Measurements from ENCODE around the gene MUC20. TPM values are rescaled to one million over a fixed set of nuclear protein-coding genes. Genes with fewer than 3 reads are reported as not detected.

Gene MUC20
- total RNA-seq, 2 donors from 2014 or later, result 2.4 to 3.5 TPM

DNA sequence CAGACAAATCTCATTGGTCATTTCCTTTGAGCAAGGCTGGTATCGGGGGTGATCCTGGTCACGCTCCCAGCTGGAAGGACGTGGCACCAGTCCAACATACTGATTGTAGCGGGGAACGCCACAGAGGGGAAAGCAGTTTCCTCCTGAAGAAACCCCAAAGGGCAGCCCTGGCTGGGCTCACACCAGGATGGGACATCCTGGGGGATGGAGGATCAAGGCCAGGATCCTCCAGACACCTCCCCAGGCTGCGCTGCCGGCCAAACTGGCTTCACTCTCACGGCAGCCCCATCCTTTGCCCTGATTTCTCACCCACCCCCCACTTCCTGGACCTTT lies 36.6 kb downstream of the MUC20 start:
- Mint-ChIP-seq H3K27ac (peak overlapping the region in 1 of 2 donors; percentile 69), H3K36me3 (no peaks in the 10 kb centered on the region), H3K9me3 (no peaks in the 10 kb centered on the region), H3K27me3 (peaks cover 8 to 31% of the 10 kb centered on the region in 2 donors), H3K4me1 (ENCODE audit: low read depth in 2 of 2) (peaks cover 23 to 46% of the 10 kb centered on the region in 2 donors), H3K4me3 (no peak overlapping the region)
- ATAC-seq (no peak), DNase-seq (ENCODE audit: low spot score) (no peak)

GRCh38 chr3:195757827-195758226 lies 37.0 kb downstream of the MUC20 start:
- DNase-seq (ENCODE audit: low spot score), result no peak
- H3K4me3 Mint-ChIP-seq, result no peak overlapping the region
- H3K27me3 Mint-ChIP-seq, result peaks cover 8 to 31% of the 10 kb centered on the region in 2 donors
- H3K36me3 Mint-ChIP-seq, result no peaks in the 10 kb centered on the region
- H3K27ac Mint-ChIP-seq, result no peak overlapping the region
- ATAC-seq, result no peak
- H3K9me3 Mint-ChIP-seq, result no peaks in the 10 kb centered on the region
- H3K4me1 Mint-ChIP-seq (ENCODE audit: low read depth in 2 of 2), result peaks cover 23 to 46% of the 10 kb centered on the region in 2 donors

- peaks cover 23 to 38% of the 10 kb centered on the region in 2 donors for H3K4me1 Mint-ChIP-seq (ENCODE audit: low read depth in 2 of 2)
- H3K27me3 Mint-ChIP-seq, result peaks cover 8 to 31% of the 10 kb centered on the region in 2 donors
- H3K27ac Mint-ChIP-seq, result peak overlapping the region in 1 of 2 donors; percentile 69
- no peak overlapping the region for H3K4me3 Mint-ChIP-seq
- DNase-seq (ENCODE audit: low spot score) (no peak), ATAC-seq (no peak)
- H3K9me3 Mint-ChIP-seq, result no peaks in the 10 kb centered on the region
- no peaks in the 10 kb centered on the region for H3K36me3 Mint-ChIP-seq
Measured at GRCh38 chr3:195758721-195759353, 38.1 kb downstream of the MUC20 start.

GRCh38 chr3:195760345-195761122 lies 39.8 kb downstream of the MUC20 start:
- Mint-ChIP-seq H3K4me3 (peak overlapping the region; percentile 9), H3K27ac (no peak overlapping the region), H3K9me3 (no peaks in the 10 kb centered on the region), H3K36me3 (no peaks in the 10 kb centered on the region), H3K4me1 (ENCODE audit: low read depth in 2 of 2) (peaks cover 16 to 27% of the 10 kb centered on the region in 2 donors), H3K27me3 (peaks cover 10 to 31% of the 10 kb centered on the region in 2 donors)
- ATAC-seq (no peak), DNase-seq (ENCODE audit: low spot score) (no peak)

DNA sequence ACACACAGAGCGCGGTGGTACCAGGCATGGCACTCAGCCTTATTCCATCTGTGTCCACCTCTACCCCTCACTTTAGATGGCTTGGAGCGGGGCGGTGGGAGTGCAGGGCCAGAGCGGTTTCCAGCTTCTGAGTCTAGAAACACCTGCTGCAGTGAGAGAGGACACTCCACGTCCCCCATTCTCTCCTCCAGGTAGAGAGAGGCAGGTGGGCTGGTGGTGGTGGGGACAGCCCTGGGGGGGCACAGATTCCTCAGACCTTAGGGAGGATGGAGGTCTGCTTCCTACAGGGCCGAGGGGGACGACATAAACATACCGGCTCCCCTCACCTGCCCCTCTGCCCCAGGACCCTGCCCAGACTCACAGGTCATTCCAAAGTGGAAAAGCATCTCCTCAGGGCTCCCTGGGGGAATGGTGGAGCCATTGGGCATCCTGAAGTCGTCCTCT lies 40.4 kb downstream of the MUC20 start:
- no peaks in the 10 kb centered on the region for H3K36me3 Mint-ChIP-seq
- DNase-seq (ENCODE audit: low spot score) (no peak), ATAC-seq (peak in 1 of 2 donors; percentile 8)
- H3K27ac Mint-ChIP-seq, result no peak overlapping the region
- H3K27me3 Mint-ChIP-seq, result peaks cover 10 to 31% of the 10 kb centered on the region in 2 donors
- no peaks in the 10 kb centered on the region for H3K9me3 Mint-ChIP-seq
- no peak overlapping the region for H3K4me3 Mint-ChIP-seq
- peaks cover 10 to 22% of the 10 kb centered on the region in 2 donors for H3K4me1 Mint-ChIP-seq (ENCODE audit: low read depth in 2 of 2)

- peaks cover 5 to 16% of the 10 kb centered on the region in 2 donors for H3K4me1 Mint-ChIP-seq (ENCODE audit: low read depth in 2 of 2)
- DNase-seq (ENCODE audit: low spot score) (no peak), ATAC-seq (peak in 1 of 2 donors; percentile 46)
- no peak overlapping the region for H3K4me3 Mint-ChIP-seq
- H3K27ac Mint-ChIP-seq, result no peak overlapping the region
- no peaks in the 10 kb centered on the region for H3K9me3 Mint-ChIP-seq
- H3K36me3 Mint-ChIP-seq, result no peaks in the 10 kb centered on the region
- H3K27me3 Mint-ChIP-seq, result peaks cover 10 to 28% of the 10 kb centered on the region in 2 donors
Measured at GRCh38 chr3:195761567-195762248, 40.9 kb downstream of the MUC20 start.

GRCh38 chr3:195762249-195762585 lies 41.4 kb downstream of the MUC20 start:
- Mint-ChIP-seq H3K9me3 (no peaks in the 10 kb centered on the region), H3K4me3 (no peak overlapping the region), H3K27me3 (peaks cover 10 to 23% of the 10 kb centered on the region in 2 donors), H3K27ac (no peak overlapping the region), H3K4me1 (ENCODE audit: low read depth in 2 of 2) (peaks cover under 1 to 13% of the 10 kb centered on the region in 2 donors), H3K36me3 (no peaks in the 10 kb centered on the region)
- DNase-seq (ENCODE audit: low spot score) (no peak), ATAC-seq (no peak)

DNA sequence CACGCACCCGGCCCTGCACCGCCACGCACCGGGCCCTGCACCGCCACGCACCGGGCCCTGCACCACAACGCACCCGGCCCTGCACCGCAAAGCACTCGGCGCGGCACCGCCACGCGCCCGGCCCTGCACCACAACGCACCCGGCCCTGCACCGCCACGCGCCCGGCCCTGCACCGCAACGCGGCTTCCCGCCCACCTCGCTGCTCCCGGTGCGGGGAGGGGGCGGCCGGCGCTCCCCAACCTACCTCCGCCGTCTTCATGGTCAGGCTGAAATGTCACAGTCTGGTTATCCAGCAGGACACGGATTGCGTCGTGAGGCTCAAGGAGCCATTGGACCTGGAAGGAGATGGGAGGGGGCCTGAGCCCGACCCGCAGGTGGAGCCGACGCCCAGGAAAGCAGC lies 41.8 kb downstream of the MUC20 start:
- Mint-ChIP-seq H3K4me1 (ENCODE audit: low read depth in 2 of 2) (peaks cover 0 to 14% of the 10 kb centered on the region in 2 donors), H3K27me3 (peaks cover 10 to 22% of the 10 kb centered on the region in 2 donors), H3K9me3 (no peaks in the 10 kb centered on the region), H3K4me3 (no peak overlapping the region), H3K27ac (no peak overlapping the region), H3K36me3 (no peaks in the 10 kb centered on the region)
- no peak for ATAC-seq
- no peak for DNase-seq (ENCODE audit: low spot score)

GRCh38 chr3:195763076-195763830 lies 42.5 kb downstream of the MUC20 start:
- Mint-ChIP-seq H3K27me3 (peaks cover 9 to 16% of the 10 kb centered on the region in 2 donors), H3K27ac (no peak overlapping the region), H3K4me1 (ENCODE audit: low read depth in 2 of 2) (peaks cover 0 to 12% of the 10 kb centered on the region in 2 donors), H3K9me3 (no peaks in the 10 kb centered on the region), H3K36me3 (no peaks in the 10 kb centered on the region), H3K4me3 (no peak overlapping the region)
- DNase-seq (ENCODE audit: low spot score) (no peak), ATAC-seq (no peak)

DNA sequence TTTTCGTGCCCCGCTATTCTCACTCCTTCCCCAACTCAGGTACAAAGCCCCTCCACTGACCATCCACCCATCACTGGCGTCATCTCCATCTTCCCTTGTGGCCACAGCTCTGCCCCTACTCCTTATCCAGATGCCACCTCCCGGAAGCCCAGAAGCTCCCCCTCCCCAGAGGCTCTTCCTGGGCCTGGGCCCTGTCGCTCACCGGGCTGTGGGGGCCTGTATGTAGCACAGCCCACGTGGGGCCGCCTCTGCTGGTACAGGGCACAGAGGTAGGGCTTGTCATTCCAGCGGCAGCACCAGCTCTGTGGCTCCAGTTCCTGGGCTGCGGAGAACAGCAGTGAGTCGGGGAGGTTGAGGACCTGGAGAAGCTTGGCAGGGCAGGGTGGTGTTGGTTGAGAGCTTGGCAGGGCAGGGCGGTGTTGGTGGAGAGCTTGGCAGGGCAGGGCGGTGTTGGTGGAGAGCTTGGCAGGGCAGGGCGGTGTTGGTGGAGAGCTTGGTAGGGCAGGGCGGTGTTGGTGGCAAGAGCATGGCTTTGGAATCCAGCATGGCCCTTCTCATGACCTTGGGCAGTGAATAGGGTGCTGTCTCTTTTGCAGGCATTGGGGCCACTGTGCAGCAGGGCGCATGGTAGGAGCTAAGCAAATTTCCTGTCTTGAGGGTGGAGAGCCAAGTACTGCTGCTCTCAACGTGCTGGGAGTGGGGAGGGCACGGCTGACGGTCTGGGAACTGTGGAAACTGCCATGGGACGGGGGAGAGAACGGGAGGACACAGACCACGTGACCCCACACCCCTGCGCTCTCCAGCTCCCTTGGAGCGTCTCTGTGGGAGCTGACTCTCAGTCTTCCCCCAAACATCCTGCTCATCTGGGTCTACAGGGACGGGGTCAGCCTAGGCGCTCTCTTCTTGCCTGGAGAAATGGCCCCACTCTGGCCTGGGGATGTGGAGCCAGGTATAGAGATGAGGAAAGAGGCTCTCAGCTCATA lies 43.4 kb downstream of the MUC20 start:
- H3K27ac Mint-ChIP-seq, result no peak overlapping the region
- H3K4me1 Mint-ChIP-seq (ENCODE audit: low read depth in 2 of 2), result peaks cover 0 to 16% of the 10 kb centered on the region in 2 donors
- DNase-seq (ENCODE audit: low spot score) (no peak), ATAC-seq (no peak)
- H3K4me3 Mint-ChIP-seq, result no peak overlapping the region
- H3K36me3 Mint-ChIP-seq, result no peaks in the 10 kb centered on the region
- peaks cover 9 to 15% of the 10 kb centered on the region in 2 donors for H3K27me3 Mint-ChIP-seq
- no peaks in the 10 kb centered on the region for H3K9me3 Mint-ChIP-seq

- Mint-ChIP-seq H3K36me3 (no peaks in the 10 kb centered on the region), H3K4me1 (ENCODE audit: low read depth in 2 of 2) (peaks cover 0 to 16% of the 10 kb centered on the region in 2 donors), H3K27me3 (peaks cover 4 to 5% of the 10 kb centered on the region in 2 donors), H3K27ac (no peak overlapping the region), H3K4me3 (no peak overlapping the region), H3K9me3 (no peaks in the 10 kb centered on the region)
- no peak for DNase-seq (ENCODE audit: low spot score)
- ATAC-seq, result no peak
Measured at GRCh38 chr3:195764961-195765706, 44.4 kb downstream of the MUC20 start.

DNA sequence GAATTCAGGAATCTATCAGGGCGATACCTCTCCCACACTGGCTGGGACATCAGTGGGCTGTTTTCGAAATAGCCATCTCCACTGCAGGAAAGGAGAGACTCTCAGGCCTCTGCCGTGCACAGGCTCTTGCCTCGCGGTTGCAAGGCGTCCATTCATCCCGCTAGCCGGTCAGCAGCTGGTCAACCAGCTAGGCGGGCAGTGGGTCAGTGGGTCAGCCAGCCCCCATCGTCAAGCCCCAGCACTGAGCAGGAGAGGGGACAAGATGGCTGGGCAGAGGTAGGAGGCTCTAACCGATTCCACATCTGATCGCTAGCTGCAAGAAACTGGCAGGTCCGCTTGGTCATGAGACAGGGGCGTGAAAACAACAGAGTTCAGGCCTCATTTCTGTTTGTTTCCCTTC lies 45.9 kb downstream of the MUC20 start:
- no peaks in the 10 kb centered on the region for H3K9me3 Mint-ChIP-seq

More for the DNA sequence above, 45.9 kb downstream of the MUC20 start:
- ATAC-seq (no peak), DNase-seq (ENCODE audit: low spot score) (no peak)
- Mint-ChIP-seq H3K27ac (no peak overlapping the region), H3K27me3 (peaks cover 0 to 3% of the 10 kb centered on the region in 2 donors), H3K4me3 (no peak overlapping the region), H3K4me1 (ENCODE audit: low read depth in 2 of 2) (peaks cover 0 to 16% of the 10 kb centered on the region in 2 donors), H3K36me3 (no peaks in the 10 kb centered on the region)

All from natural killer cell treated with Interleukin-12 subunit alpha and Interleukin-12 subunit beta and Interleukin-15 and Interleukin-18, amount 100 ng/mL, for 72 hours (primary cell).